Stimulated activated naive CD4-positive, alpha-beta T cell treated with Interleukin-2 at 50 U/mL for 16 hours (primary cell): ENCODE data around the gene AVPR1B.

ENCODE experiments used
- DNase-seq: peaks from one replicate; lab custom pipeline; 2025; lab: John Stamatoyannopoulos, UW

The AVPR1B gene

DNA sequence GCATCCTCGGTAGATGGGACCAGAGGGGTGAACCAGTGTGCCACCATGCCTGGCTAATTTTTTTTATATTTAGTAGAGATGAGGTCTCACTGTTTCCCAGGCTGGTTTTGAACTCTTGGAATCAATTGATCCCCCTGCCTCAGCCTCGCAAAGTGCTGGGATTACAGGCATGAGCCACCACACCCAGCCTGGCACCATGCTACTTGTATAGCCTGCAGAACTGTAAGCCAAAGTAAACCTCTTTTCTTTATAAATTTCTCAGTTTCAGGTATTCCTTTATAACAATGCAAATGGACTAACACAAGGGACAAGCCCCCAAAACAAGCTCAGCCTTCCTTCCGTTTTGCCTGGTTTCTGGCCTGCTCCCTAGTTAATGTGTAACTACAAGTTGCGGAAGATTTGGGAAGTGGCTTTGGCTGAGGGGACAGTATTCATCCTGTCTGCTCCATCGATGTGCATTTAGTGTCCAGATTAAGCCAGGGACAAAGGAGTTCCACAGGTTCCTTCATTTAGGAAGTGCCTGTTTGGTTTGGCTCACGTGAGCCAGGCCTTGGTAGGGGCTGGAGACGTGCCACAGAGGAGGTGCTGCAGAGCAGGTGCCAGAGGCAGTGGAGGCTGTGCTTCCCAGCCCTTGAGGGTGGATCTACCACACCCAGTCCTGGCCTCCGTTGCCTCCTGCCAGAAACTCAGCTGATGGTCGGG is 4.4 kb downstream of the AVPR1B start:
- DNase-seq, result no peak

GRCh38 chr1:206111271-206111927 is 5.8 kb downstream of the AVPR1B start:
- no peak for DNase-seq

GRCh38 chr1:206110820-206111219 is 6.4 kb downstream of the AVPR1B start:
- DNase-seq, result no peak

DNA sequence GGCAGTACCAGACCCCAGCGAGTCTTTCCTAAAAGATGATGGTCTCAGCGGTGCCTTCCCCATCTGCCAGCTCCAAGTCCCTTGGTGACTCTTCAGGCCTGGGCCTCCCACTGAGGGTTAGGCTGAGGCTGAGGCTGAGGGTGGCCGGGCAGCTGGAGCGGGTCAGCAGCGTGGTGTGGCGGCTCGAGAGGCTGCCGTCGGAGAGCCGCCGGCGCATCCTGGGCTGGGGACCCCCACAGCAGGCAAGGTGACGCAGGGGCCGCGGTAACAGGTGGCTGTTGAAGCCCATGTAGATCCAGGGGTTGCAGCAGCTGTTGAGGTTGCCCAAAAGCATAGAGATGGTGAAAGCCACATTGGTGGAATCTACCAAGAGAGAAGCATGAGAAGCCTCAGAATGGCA is 7.0 kb downstream of the AVPR1B start:
- DNase-seq, result no peak

DNA sequence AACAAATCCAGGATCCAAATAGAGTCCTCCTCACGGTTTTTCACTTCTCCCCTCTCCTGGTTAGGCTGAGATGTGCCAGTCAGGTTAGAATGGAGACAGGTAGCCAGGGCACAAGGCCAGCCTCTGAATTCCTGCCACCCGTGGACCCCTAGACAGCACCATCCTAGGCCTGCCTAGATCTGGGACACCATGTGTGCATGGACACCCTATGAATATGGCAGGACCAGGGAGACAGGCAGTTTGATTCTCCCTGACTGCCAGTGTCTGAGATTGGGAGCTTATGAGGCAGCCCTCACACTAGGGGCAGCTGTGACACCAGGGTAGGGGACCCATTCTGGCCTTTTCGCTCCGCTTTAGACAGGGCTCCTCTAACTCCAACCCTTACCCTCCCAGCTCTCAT is 7.5 kb downstream of the AVPR1B start:
- DNase-seq, result no peak

DNA sequence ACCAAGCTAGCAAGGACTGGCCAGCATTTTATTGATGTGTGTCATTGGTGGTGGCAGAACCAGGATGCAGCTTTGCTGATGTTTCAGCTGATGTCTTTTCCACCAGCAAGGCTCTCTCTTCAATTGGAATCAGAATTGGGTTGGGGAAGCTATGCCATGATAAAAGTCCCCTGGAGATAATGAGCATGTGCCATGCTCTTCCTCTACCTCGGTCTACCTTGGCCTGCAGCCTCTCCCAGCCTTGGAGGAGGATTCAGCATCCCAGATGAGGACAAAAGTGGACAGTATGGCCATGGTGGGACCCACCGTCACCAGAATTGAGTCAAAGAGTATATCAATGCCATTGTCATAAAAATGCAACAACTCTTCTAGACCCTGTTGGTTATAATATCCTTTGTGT is 8.6 kb downstream of the AVPR1B start:
- no peak for DNase-seq

DNA sequence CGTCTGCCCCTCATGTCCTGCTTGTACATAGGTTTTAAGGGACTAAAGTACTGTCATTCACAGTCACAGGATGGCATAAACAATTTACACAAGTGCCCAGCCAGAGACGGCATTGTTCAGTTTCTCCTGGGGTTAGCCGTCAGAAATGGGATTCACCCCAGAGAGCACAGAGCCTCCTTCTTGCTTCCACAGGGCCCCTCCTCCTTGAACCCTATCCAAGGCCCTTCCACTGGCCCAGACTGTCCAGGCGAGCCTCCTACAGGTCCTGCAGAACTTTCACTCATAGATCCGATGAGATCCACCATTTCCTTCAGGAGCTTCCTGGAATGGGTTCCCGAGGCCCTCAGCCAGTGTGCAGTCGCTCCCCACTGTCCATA is 10.0 kb downstream of the AVPR1B start:
- no peak for DNase-seq

- peak; percentile 63 for DNase-seq
Measured at GRCh38 chr1:206106328-206107167, 10.6 kb downstream of the AVPR1B start.

GRCh38 chr1:206105464-206105995 is 11.7 kb downstream of the AVPR1B start:
- no peak for DNase-seq

DNA sequence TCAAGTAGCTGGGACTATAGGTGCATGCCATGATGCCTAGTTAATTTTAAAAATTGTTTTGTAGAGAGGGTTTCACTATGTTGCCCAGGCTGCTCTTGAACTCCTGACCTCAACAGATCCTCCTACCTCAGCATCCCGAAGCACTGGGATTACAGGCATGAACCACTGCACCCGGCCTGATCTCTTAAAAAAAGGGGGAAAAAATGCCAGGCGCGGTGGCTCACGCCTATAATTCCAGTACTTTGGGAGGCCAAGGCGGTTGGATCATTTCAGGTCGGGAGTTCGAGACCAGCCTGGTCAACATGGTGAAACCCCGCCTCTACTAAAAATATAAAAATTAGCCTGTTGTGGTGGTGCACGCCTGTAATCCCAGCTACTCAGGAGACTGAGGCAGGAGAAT is 13.2 kb downstream of the AVPR1B start:
- DNase-seq, result no peak

GRCh38 chr1:206102292-206102936 is 14.8 kb downstream of the AVPR1B start:
- DNase-seq, result no peak

DNA sequence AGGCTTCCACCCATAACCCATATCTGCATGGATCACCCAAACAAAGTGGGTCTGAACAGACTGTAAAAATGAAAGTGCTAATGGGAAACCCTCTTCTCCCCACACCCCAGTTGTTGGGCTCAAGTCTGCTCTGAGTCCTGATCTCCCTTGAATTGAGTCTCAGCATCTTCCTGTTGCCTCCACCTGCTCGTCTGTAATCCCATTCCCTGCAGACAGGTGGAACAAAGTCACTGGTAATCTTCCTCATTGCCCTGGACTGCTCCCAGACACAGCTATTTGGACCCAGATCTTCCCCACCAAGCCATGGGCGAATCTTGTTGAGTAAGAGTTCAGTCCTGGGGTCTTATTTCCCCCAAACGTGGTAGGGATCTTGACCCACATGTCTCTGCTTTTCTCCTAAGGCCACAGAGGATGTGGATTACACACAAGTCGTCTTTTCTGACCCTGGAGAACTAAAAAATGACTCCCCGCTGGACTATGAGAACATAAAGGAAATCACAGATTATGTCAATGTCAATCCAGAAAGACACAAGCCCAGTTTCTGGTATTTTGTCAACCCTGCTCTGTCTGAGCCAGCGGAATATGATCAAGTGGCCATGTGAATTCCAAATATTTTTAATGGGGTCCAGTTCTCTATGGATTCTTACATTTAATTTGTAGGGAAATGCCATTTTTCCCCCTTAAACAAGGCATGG is 15.7 kb downstream of the AVPR1B start:
- DNase-seq, result no peak

DNA sequence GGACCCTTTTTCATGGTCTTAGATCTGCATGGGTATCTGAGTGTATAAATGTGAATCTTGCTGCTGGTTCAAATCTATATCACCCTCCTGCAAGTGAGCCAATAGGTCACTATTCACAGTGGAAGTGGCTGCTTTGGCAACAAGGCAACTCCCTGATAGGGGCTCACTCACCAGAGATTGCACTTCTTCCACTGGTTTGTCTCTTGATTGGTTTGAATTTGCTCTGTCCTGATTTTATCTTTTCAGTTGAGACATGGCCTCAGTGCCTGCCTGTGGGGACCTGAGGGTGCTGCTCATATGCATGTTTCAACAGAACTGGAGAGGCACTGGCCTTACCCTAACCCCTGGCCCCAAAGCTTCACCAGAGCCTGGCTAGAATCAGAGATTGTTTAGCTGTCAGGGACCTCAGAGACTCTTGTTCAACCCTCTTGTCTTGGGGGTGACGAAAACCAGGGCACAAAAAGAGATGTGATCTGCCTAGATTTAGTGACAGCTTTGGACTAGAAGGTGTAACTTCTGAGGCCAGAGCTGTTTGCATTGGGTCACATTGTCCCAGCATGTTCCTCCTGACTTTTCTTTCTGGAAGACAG is 16.9 kb downstream of the AVPR1B start:
- DNase-seq, result no peak

DNA sequence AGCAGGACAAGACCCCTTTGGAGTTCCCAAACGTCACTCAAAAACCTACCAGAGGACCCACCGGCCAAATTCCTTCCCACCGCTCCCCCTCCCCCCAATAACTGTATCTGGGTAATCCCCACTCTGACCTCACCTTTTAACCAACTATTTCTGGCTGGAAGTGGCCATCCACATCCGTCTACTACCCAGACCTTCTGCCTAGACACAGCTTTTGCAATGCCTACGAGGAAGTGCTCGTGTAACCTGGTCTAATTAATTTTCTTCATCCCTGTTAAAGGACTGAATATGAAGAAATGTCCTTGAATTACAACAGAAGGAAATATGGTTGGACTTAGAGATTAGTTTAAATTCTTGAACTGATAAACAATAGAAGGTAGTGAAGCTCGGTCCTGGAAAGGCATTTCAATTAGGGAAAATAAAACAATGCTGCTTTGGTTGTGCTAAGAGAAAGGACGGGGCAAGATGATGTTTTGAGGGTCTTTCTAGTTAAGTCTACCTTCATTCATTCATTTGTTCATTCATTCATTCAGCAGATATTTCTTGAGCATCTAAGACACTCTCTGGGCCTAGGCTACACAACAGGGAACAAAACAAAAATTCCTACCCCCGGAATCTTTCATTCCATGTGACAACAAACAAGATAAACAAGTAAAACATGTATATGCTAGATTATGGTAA is 18.8 kb downstream of the AVPR1B start:
- no peak for DNase-seq

- DNase-seq, result no peak
Measured at GRCh38 chr1:206097381-206097780, 19.8 kb downstream of the AVPR1B start.

DNA sequence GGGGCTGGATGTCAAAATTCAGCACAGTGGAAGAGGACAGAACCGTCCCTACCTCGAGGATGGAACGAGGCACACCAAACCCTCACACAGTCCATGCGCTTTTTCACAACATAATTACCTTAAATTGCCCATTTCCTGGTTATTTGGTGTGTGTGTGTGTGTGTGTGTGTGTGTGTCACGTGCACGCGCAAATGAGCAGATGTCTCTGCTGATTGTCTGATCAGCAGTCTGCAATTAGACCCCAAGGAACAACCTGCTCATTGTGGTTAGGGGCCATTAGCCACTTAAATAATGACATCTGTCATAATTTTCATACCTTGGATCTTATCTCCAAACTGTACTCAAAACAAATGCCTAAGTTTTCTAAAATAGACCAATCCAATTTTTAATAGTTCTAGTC is 23.2 kb downstream of the AVPR1B start:
- DNase-seq, result no peak

- no peak for DNase-seq
Measured at GRCh38 chr1:206089341-206089740, 27.8 kb downstream of the AVPR1B start.

- no peak for DNase-seq
Measured at GRCh38 chr1:206087091-206087490, 30.1 kb downstream of the AVPR1B start.

DNA sequence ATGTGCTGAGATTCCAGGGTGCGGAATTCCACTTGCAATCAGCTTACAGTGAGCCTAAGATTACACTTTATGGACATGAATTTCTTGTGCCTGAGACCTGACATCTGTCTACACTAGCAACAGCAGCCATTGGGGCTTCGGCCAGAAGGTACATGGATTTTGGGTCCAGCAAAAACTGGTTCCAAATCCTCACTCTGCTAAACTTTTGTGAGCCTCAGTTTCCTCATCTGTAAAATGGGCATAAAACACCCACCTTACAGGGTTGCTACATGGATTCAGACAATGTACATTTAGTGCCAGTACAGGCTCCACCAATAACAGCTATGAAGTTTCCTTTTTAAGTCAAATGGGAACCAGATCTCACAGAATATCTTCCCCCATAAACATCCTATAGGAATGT is 33.4 kb downstream of the AVPR1B start:
- no peak for DNase-seq

DNA sequence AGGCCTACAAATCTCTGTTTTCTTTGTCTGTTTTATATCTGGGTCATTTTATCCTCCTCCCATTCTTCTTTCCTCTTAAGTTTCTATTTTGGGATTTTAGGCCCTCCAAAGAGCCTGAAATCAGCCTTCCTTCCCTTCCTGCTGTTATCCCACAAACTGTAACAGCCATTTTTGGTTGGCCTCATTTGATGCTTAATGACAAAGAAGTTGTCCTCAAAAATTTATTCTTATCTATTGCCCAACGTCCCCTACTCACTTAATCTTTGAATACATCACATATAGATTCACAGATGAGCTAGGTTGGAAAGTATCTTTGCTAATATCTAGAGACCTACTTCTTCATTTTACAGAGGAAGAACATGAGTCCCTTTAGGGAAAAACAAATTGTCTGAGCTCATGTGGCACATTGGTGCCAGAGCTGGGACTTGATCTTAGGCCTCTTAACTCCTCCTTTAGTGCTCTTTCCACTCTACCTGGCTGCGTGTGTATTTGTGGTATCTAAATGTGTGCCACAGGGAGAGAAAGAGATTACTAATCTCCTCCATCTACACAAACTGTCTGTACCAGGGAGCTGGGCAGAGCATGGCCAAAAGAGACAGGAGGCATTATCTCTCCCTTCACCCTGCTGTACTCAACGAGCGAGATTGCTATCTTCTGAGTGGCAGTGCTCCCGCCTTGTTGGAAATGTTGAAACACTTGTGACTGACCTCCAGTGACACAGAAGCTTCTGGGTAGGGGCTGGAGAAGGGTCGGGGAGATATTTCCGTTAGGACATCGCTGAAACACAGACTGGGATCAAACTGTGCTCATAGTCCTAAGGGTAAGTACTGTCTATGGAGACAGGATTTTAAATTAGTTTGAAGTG is 34.1 kb downstream of the AVPR1B start:
- DNase-seq, result no peak
